ENCODE results near the gene HEATR3. TPM values are rescaled to one million over a fixed set of nuclear protein-coding genes. Genes with fewer than 3 reads are reported as not detected.

HEATR3 gene
- total and polyA plus RNA-seq, 2 of the 13 experiments (the other 11 are each of a cell fraction or from before 2014, with no cell fraction given), result 22.4 to 52.4 TPM

DNA sequence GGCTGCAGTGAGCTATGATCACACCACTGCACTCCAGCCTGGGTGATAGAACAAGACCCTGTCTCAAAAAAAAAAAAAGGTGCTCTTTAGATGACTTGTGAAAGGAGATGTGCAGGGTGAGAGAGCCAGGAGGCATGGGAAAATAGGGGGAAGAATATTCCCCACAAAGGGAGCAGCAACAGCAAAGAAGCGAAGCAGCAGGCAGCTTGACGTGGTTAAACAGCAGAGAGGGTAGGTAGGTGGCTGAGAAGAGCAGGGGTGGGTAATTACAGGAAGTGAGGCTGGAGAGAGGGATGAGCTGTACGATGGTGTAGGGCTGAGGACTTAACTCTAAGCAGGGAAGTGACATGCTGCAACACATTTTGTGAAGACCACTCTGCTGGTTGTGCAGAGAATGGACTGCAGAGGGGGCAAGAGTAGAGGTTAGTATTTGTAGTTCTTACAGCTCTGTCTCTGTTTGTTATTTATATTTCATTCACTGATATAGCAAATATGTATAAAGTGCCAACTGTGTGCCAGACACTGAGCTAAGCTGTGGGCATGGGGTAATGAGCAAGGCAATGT lies 1.6 kb downstream of the HEATR3 start (continued):
- TF ChIP-seq ARID4A (CRISPR knock-in tag; IDR thresholded peaks at IDR 0.05; ENCODE audit: borderline replicate concordance) (no peak), PPARG (CRISPR knock-in tag; conservative IDR thresholded peaks at IDR 0.05) (no peak), RAD21 (CRISPR knock-in tag; IDR thresholded peaks at IDR 0.05) (peak; percentile 60), SMC3 (IDR thresholded peaks at IDR 0.05; ENCODE audit: low read length) (peak; percentile 26; the same call in 1 of the 2 replicates), ZNF619 (CRISPR knock-in tag; IDR thresholded peaks at IDR 0.05) (no peak), PHF5A (CRISPR knock-in tag; IDR thresholded peaks at IDR 0.05; ENCODE audit: low read depth, unreplicated experiment) (no peak), KDM4B (CRISPR knock-in tag; IDR thresholded peaks at IDR 0.05) (no peak), ZNF569 (CRISPR knock-in tag; IDR thresholded peaks at IDR 0.05; ENCODE audit: borderline replicate concordance) (no peak), NFKBIZ (CRISPR knock-in tag; IDR thresholded peaks at IDR 0.05) (no peak), SMAD9 (CRISPR knock-in tag; IDR thresholded peaks at IDR 0.05) (no peak), ZSCAN29 (CRISPR knock-in tag; conservative IDR thresholded peaks at IDR 0.05) (no peak), SKIL (CRISPR knock-in tag; IDR thresholded peaks at IDR 0.05; ENCODE audit: borderline replicate concordance) (no peak), NFYC (CRISPR knock-in tag; IDR thresholded peaks at IDR 0.05) (no peak), ZNF605 (CRISPR knock-in tag; IDR thresholded peaks at IDR 0.05) (no peak), SNAPC2 (CRISPR knock-in tag; IDR thresholded peaks at IDR 0.05) (no peak), ZNF883 (CRISPR knock-in tag; IDR thresholded peaks at IDR 0.05; ENCODE audit: not compliant biosample characterization) (no peak), ZNF30 (CRISPR knock-in tag; IDR thresholded peaks at IDR 0.05) (no peak), EED (CRISPR knock-in tag; IDR thresholded peaks at IDR 0.05) (no peak), MIER2 (CRISPR knock-in tag; IDR thresholded peaks at IDR 0.05) (no peak), ZBTB20 (CRISPR knock-in tag; IDR thresholded peaks at IDR 0.05; ENCODE audit: borderline replicate concordance, low read depth) (no peak), ZNF24 (IDR thresholded peaks at IDR 0.05) (no peak)
- TF ChIP-seq, protein P1, sequence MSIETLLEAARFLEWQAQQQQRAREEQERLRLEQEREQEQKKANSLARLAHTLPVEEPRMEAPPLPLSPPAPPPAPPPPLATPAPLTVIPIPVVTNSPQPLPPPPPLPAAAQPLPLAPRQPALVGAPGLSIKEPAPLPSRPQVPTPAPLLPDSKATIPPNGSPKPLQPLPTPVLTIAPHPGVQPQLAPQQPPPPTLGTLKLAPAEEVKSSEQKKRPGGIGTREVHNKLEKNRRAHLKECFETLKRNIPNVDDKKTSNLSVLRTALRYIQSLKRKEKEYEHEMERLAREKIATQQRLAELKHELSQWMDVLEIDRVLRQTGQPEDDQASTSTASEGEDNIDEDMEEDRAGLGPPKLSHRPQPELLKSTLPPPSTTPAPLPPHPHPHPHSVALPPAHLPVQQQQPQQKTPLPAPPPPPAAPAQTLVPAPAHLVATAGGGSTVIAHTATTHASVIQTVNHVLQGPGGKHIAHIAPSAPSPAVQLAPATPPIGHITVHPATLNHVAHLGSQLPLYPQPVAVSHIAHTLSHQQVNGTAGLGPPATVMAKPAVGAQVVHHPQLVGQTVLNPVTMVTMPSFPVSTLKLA (IDR thresholded peaks at IDR 0.05), result no peak
- TF ChIP-seq, protein P2, sequence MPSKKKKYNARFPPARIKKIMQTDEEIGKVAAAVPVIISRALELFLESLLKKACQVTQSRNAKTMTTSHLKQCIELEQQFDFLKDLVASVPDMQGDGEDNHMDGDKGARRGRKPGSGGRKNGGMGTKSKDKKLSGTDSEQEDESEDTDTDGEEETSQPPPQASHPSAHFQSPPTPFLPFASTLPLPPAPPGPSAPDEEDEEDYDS (CRISPR knock-in tag; IDR thresholded peaks at IDR 0.05), result no peak
- TF ChIP-seq, protein P3, sequence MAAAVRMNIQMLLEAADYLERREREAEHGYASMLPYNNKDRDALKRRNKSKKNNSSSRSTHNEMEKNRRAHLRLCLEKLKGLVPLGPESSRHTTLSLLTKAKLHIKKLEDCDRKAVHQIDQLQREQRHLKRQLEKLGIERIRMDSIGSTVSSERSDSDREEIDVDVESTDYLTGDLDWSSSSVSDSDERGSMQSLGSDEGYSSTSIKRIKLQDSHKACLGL (CRISPR knock-in tag; IDR thresholded peaks at IDR 0.05), result no peak

Data from HepG2 (cell line).